OCI-LY3 (cell line): Measurements from ENCODE around the gene GLDN.

ENCODE experiments used
- H2AFZ ChIP-seq: fragments of 200-600, 300-600 bp; shearing (Covaris generic); 2 replicates; pipeline ENCODE4 v1.6.0; 2014; ENCODE audit warnings: antibody characterized with exemption, low read depth, low read length
- H3K27ac ChIP-seq: fragments of 200-600, 300-600 bp; sonication (generic); 2 replicates; pipeline ENCODE4 v1.5.1; 2014; ENCODE audit warnings: mild to moderate bottlenecking, low read length, moderate library complexity, mixed read lengths
- H3K27me3 ChIP-seq: fragments of 200-600, 300-600 bp; sonication (generic); 2 replicates; pipeline ENCODE4 v1.6.1; 2014; ENCODE audit warnings: low read depth, low read length, mixed read lengths
- H3K36me3 ChIP-seq: fragments of 200-600, 300-600 bp; sonication (generic); replicated peaks from 2 replicates; pipeline ENCODE3; 2014; ENCODE audit warnings: low read depth, low read length, mixed read lengths
- H3K4me1 ChIP-seq: fragments of 300-600, 200-600 bp; sonication (generic); 2 replicates; pipeline ENCODE4 v1.6.1; 2014; ENCODE audit warnings: low read length, mixed read lengths
- H3K4me2 ChIP-seq: fragments of 200-600, 300-600 bp; sonication (generic); 2 replicates; pipeline ENCODE4 v1.6.1; 2014; ENCODE audit warnings: low read length, mixed read lengths
- H3K4me3 ChIP-seq: fragments of 300-600, 200-600 bp; sonication (generic); 2 replicates; pipeline ENCODE4 v1.5.1; 2014; ENCODE audit warnings: antibody characterized with exemption, mild to moderate bottlenecking, low read length, moderate library complexity
- H3K79me2 ChIP-seq: fragments of 300-600, 200-600 bp; shearing (Covaris generic); 2 replicates; pipeline ENCODE4 v1.6.1; 2014; ENCODE audit warnings: mild to moderate bottlenecking, low read length, mixed read lengths
- H3K9ac ChIP-seq: fragments of 300-600, 200-600 bp; shearing (Covaris generic); 2 replicates; pipeline ENCODE4 v1.6.0; 2014; ENCODE audit warnings: mild to moderate bottlenecking, low read length, moderate library complexity
- H3K9me3 ChIP-seq: fragments of 200-600, 300-600 bp; shearing (Covaris generic); 2 replicates; pipeline ENCODE4 v1.6.1; 2014; ENCODE audit warnings: low read length, mixed read lengths; ENCODE audit not compliant: insufficient read depth
- H4K20me1 ChIP-seq: fragments of 200-600, 300-600 bp; sonication (generic); 2 replicates; pipeline ENCODE4 v1.6.1; 2016; ENCODE audit warnings: low read length, mixed read lengths; ENCODE audit not compliant: insufficient read depth
- EZH2phosphoT487 ChIP-seq: fragments of 200-600 bp; shearing (Covaris generic); IDR thresholded peaks from 2 replicates; pipeline ENCODE4 v1.6.1; 2018; ENCODE audit warnings: antibody characterized with exemption, mixed run types, low read depth
- TF ChIP-seq, protein P1 (sequence below): fragments of 200-600, 300-600 bp; sonication (generic); IDR thresholded peaks from 2 replicates; pipeline ENCODE4 v1.5.1; 2014; ENCODE audit warnings: antibody characterized with exemption, low read length, low read depth

Gene GLDN

DNA sequence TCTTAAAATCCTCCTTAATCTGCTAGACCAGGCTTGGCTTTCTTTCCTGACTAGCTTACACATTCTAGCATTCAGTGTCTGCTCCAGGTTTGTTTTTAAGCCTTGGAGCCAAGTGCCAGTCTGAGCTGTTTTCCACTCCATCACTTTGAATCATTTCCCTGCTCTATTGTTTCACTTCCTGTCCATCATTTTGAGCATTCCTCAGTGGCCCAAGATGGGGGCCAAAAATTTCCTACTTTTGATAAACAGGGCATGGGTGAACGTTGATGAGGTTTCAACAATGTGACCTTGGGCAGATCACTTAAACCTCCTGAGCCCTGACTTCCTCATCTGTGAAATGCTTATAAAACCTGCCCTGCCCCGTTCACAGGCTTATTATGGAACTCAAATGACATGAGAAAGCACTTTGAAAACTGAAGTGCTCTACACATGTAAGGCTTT is 7.4 kb upstream of the GLDN start:
- Histone ChIP-seq H3K4me1 (peaks cover 53% of the 10 kb centered on the region), H3K79me2 (no peaks in the 10 kb centered on the region), H4K20me1 (no peaks in the 10 kb centered on the region), H3K4me2 (peak overlapping the region; percentile 86), H3K27ac (peak overlapping the region; percentile 83), H3K9me3 (peaks cover 13% of the 10 kb centered on the region; the same call in 1 of the 2 replicates), H2AFZ (peak overlapping the region; percentile 57), H3K9ac (peak overlapping the region; percentile 40; the same call in 1 of the 2 replicates), H3K27me3 (no peaks in the 10 kb centered on the region), H3K4me3 (peak overlapping the region; percentile 50; the same call in 1 of the 2 replicates), H3K36me3 (peaks cover 11% of the 10 kb centered on the region)
- TF ChIP-seq EZH2phosphoT487: no peak
- TF ChIP-seq, protein P1, sequence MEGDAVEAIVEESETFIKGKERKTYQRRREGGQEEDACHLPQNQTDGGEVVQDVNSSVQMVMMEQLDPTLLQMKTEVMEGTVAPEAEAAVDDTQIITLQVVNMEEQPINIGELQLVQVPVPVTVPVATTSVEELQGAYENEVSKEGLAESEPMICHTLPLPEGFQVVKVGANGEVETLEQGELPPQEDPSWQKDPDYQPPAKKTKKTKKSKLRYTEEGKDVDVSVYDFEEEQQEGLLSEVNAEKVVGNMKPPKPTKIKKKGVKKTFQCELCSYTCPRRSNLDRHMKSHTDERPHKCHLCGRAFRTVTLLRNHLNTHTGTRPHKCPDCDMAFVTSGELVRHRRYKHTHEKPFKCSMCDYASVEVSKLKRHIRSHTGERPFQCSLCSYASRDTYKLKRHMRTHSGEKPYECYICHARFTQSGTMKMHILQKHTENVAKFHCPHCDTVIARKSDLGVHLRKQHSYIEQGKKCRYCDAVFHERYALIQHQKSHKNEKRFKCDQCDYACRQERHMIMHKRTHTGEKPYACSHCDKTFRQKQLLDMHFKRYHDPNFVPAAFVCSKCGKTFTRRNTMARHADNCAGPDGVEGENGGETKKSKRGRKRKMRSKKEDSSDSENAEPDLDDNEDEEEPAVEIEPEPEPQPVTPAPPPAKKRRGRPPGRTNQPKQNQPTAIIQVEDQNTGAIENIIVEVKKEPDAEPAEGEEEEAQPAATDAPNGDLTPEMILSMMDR: no peak

- peaks cover 64% of the 10 kb centered on the region for H3K4me1 ChIP-seq
- H3K9me3 ChIP-seq: peaks cover 13% of the 10 kb centered on the region; the same call in 1 of the 2 replicates
- H2AFZ ChIP-seq: peak overlapping the region; percentile 37; the same call in 1 of the 2 replicates
- peak overlapping the region; percentile 83 for H3K27ac ChIP-seq
- H4K20me1 ChIP-seq: no peaks in the 10 kb centered on the region
- no peaks in the 10 kb centered on the region for H3K79me2 ChIP-seq
- TF ChIP-seq, protein P1: no peak
- TF ChIP-seq EZH2phosphoT487: no peak
- H3K4me3 ChIP-seq: peak overlapping the region; percentile 50
- no peaks in the 10 kb centered on the region for H3K27me3 ChIP-seq
- H3K4me2 ChIP-seq: peak overlapping the region; percentile 86
- peak overlapping the region; percentile 40; the same call in 1 of the 2 replicates for H3K9ac ChIP-seq
- H3K36me3 ChIP-seq: peaks cover 11% of the 10 kb centered on the region
These were observed 6.4 kb upstream of the GLDN start for GRCh38 chr15:51335087-51335486.

DNA sequence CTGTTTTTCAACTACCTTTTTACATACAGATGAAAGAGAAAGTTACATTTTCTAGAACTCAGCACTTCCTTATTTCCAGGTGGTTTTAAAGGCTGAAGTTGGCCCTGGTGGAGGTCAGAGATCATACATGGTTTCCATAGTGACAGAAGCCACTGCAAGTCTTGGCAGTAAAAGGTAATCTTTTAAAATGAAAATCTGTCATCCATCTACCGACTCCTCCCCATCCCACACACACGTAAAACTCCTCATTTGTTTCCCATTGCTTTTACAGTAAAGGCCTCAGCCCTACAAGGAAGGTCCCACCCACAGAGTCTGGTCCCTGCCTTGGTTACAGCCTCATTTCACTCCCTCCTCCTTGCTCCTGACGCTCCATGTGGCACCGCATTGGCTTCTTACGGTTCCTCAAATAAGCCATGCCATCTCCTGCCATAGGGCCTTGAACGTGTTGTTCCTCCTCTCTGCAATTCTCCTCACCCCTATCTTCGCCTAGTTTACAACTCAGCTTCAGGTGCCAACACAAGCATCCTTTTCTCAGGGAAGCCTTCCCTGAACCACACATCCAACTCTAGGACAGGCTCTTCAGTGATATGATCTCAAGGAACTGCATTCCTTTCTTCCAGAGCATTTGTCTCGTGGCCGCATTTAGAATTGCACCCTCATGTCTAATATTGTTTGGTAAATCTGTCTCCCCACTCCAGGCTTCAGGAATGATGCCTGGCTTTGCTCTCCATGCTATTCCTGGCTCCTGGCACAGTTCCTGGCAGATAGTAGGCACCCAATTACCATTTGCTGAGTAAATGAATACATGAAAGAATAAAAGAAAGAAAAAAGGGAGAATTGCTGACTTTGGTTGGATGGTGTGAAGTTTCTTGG is 5.7 kb upstream of the GLDN start:
- Histone ChIP-seq H3K4me2 (peak overlapping the region; percentile 86), H3K4me1 (peaks cover 69% of the 10 kb centered on the region), H4K20me1 (no peaks in the 10 kb centered on the region)

DNA sequence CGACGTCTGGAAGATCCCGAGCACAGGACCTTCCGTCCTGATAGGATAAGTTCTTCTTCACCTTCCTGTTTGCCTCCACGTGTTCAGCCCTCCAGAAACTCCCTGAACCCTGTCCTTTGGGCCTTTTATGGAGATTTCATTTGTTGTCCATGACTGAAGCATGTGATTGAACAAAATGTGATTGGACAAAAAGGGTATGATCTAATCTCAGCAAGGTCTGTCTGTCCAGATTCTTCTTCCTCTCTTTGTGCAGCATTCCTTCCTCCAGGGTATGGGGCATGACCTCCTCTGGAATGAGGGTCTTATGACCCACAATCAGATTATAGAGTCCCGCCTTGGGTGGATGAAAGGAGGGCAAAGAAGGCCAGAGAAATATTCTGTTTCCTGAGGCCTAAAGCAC is 3.0 kb upstream of the GLDN start, which contains the start of gene CYP19A1:
CYP19A1 (minus strand) TSS at position 101 of the 400 bp plus-strand sequence. CDS start 95,684 bp downstream, outside the sequence.
- Histone ChIP-seq H3K9me3 (peaks cover 2% of the 10 kb centered on the region; the same call in 1 of the 2 replicates), H3K4me2 (no peak within 1 kb of the TSS), H3K4me3 (no peak within 1 kb of the TSS), H3K27me3 (no peaks in the 10 kb centered on the region), H3K4me1 (peaks cover 49% of the 10 kb centered on the region), H3K9ac (no peak within 1 kb of the TSS), H4K20me1 (no peaks in the 10 kb centered on the region), H3K36me3 (no peaks in the 10 kb centered on the region), H3K79me2 (no peaks in the 10 kb centered on the region), H2AFZ (no peak within 1 kb of the TSS), H3K27ac (no peak within 1 kb of the TSS)
- TF ChIP-seq EZH2phosphoT487: no peak
- TF ChIP-seq, protein P1: no peak

More for the DNA sequence above, 5.7 kb upstream of the GLDN start:
- TF ChIP-seq EZH2phosphoT487: no peak
- TF ChIP-seq, protein P1: no peak
- H3K9me3 ChIP-seq: peaks cover 13% of the 10 kb centered on the region; the same call in 1 of the 2 replicates
- H2AFZ ChIP-seq: peak overlapping the region; percentile 37; the same call in 1 of the 2 replicates
- H3K79me2 ChIP-seq: no peaks in the 10 kb centered on the region
- no peaks in the 10 kb centered on the region for H3K27me3 ChIP-seq
- H3K27ac ChIP-seq: peak overlapping the region; percentile 83
- peaks cover 11% of the 10 kb centered on the region for H3K36me3 ChIP-seq
- H3K9ac ChIP-seq: peak overlapping the region; percentile 40; the same call in 1 of the 2 replicates
- peak overlapping the region; percentile 50 for H3K4me3 ChIP-seq
